HepG2 (cell line): ENCODE data around the gene RTBDN.

Experiments used
- AGO1 ChIP-seq: fragments of 200-400 bp; formaldehyde crosslinking; IDR thresholded peaks from 2 replicates; pipeline ENCODE4 v1.6.1; 2017; ENCODE audit warnings: mild to moderate bottlenecking, low read depth, low read length, moderate library complexity; ENCODE audit not compliant: poor library complexity, severe bottlenecking
- CTCF ChIP-seq: sonication (generic); formaldehyde crosslinking; IDR thresholded peaks from 2 replicates; pipeline ENCODE4 v1.5.0; 2020; ENCODE audit warnings: mild to moderate bottlenecking, missing genetic modification reagents, moderate library complexity
- EED ChIP-seq: sonication (generic); formaldehyde crosslinking; IDR thresholded peaks from 2 replicates; pipeline ENCODE4 v1.5.0; 2020; ENCODE audit warnings: mild to moderate bottlenecking, missing genetic modification reagents
- ELF1 ChIP-seq: sonication (generic); formaldehyde crosslinking; IDR thresholded peaks from 2 replicates; pipeline ENCODE4 v1.4.0; 2020; ENCODE audit warnings: missing genetic modification reagents
- JUND ChIP-seq: sonication (generic); formaldehyde crosslinking; IDR thresholded peaks from 2 replicates; pipeline ENCODE4 v1.8.0; 2022; ENCODE audit warnings: mild to moderate bottlenecking, missing genetic modification reagents
- MEIS1 ChIP-seq: sonication (generic); formaldehyde crosslinking; IDR thresholded peaks from 2 replicates; pipeline ENCODE4 v1.9.0; 2021; ENCODE audit warnings: mild to moderate bottlenecking, missing genetic modification reagents, moderate library complexity, borderline replicate concordance
- PBX3 ChIP-seq: sonication (generic); formaldehyde crosslinking; IDR thresholded peaks from 2 replicates; pipeline ENCODE4 v1.8.1; 2023; ENCODE audit warnings: missing genetic modification reagents, inconsistent platforms, borderline replicate concordance
- RELA ChIP-seq: sonication (generic); formaldehyde crosslinking; IDR thresholded peaks from 2 replicates; pipeline ENCODE4 v1.4.0; 2020; ENCODE audit warnings: missing genetic modification reagents
- RXRA ChIP-seq: sonication (generic); formaldehyde crosslinking; IDR thresholded peaks from 2 replicates; pipeline ENCODE4 v1.5.1; 2020; ENCODE audit warnings: missing genetic modification reagents
- STAT5B ChIP-seq: sonication (generic); formaldehyde crosslinking; IDR thresholded peaks from 2 replicates; pipeline ENCODE4 v1.4.0; 2020; ENCODE audit warnings: missing genetic modification reagents
- XRCC5 ChIP-seq: fragments of 200-400 bp; formaldehyde crosslinking; optimal IDR thresholded peaks from 2 replicates; pipeline ENCODE3; 2017; ENCODE audit warnings: mild to moderate bottlenecking, low read length
- ZNF414 ChIP-seq: sonication (generic); formaldehyde crosslinking; IDR thresholded peaks from 2 replicates; pipeline ENCODE4 v1.5.0; 2020; ENCODE audit warnings: missing genetic modification reagents
- ZNF691 ChIP-seq: sonication (generic); formaldehyde crosslinking; IDR thresholded peaks from 2 replicates; pipeline ENCODE4 v1.4.0; 2020; ENCODE audit warnings: missing genetic modification reagents, low read depth, mild to moderate bottlenecking, borderline replicate concordance

- TF ChIP-seq ZNF414 (no peak), MEIS1 (CRISPR knock-in tag) (no peak), RXRA (no peak), CTCF (no peak), EED (no peak), STAT5B (CRISPR knock-in tag) (no peak), ELF1 (CRISPR knock-in tag) (no peak), JUND (no peak), AGO1 (no peak), XRCC5 (no peak), ZNF691 (CRISPR knock-in tag) (no peak), PBX3 (CRISPR knock-in tag) (no peak), RELA (CRISPR knock-in tag) (no peak)
These were observed 40.7 kb upstream of the RTBDN start for GRCh38 chr19:12875086-12875485.
